Upper lobe of left lung (tissue), 6 donors: ENCODE measurements around the gene TNK2. TPM values are rescaled to one million over a fixed set of nuclear protein-coding genes. Genes with fewer than 3 reads are reported as not detected.

Source experiments
- ATAC-seq, 2 donors: fragments of 200-7000 bp; cut with Tn5 transposase; one replicate each; pipeline ENCODE4 v1.9.1; 2022; ENCODE audit warnings: mild to moderate bottlenecking in 2 of 2, moderate library complexity in 2 of 2; ENCODE audit not compliant: low FRiP score in 2 of 2
- DNase-seq, 2 donors: peaks; one replicate each; pipeline ENCODE4 v3.0.0-alpha.2; 2019 to 2020
- H3K27ac ChIP-seq, 4 donors: fragments of 200-600 bp; sonication (generic); one replicate each; pipeline ENCODE4 v1.5.1; 2016 to 2019
- H3K27me3 ChIP-seq, 4 donors: fragments of 200-600 bp; sonication (generic); one replicate each; pipeline ENCODE4 v1.5.1; 2017 to 2019
- H3K36me3 ChIP-seq, 4 donors: fragments of 200-600 bp; sonication (generic); one replicate each; pipeline ENCODE4 v1.5.1; 2016 to 2019
- H3K4me1 ChIP-seq, 4 donors: fragments of 200-600 bp; sonication (generic); one replicate each; pipeline ENCODE4 v1.5.1; 2018 to 2019
- H3K4me3 ChIP-seq, 4 donors: fragments of 200-600 bp; sonication (generic); one replicate each; pipeline ENCODE4 v1.5.1; 2017 to 2019; ENCODE audit warnings: mild to moderate bottlenecking in 2 of 4, moderate library complexity in 1 of 4
- H3K9me3 ChIP-seq, 4 donors: fragments of 200-600 bp; sonication (generic); one replicate each; pipeline ENCODE4 v1.5.1; 2018 to 2019
- CTCF ChIP-seq, 6 experiments: fragments of 450-650 bp in 4 of 6; fragments of 200-600 bp in 2 of 6; sonication (generic) in 2 of 6; IDR thresholded peaks; one replicate each; pipeline ENCODE4 v1.5.1; 2016 to 2019; ENCODE audit warnings: antibody characterized with exemption in 6 of 6
- EP300 ChIP-seq, 4 donors: sonication (generic); formaldehyde crosslinking; IDR thresholded peaks; one replicate each; pipeline ENCODE4 v1.5.1; 2017; ENCODE audit warnings: antibody characterized with exemption in 4 of 4, control low read depth in 2 of 4
- POLR2A ChIP-seq, 4 donors: fragments of 450-650 bp; IDR thresholded peaks; one replicate each; pipeline ENCODE4 v1.5.1; 2016 to 2017; ENCODE audit warnings: antibody characterized with exemption in 4 of 4, mild to moderate bottlenecking in 2 of 4
- POLR2AphosphoS5 ChIP-seq, 2 donors: sonication (generic); formaldehyde crosslinking; IDR thresholded peaks; one replicate each; pipeline ENCODE4 v1.5.1; 2017; ENCODE audit warnings: antibody characterized with exemption in 2 of 2
- WGBS, 2 donors: methylation state at CpG; one replicate each; pipeline ENCODE4 v1.1.5; 2017 to 2018; 5-methylcytosine and 5-hydroxymethylcytosine counted together
- total RNA-seq, 6 donors: library from RNA; depleted of rRNA in 4 of 6; stranded (reverse); fragments of >200 nt in 4 of 6; gene quantifications; one replicate each; pipeline versions ENCODE4 v1.1.0 to v1.2.1, GENCODE V29; 2016 to 2021
- donor health status: DM: no; HTN: no; CAD: no; lungs with moderate emphysema.
- donor health status: DM: no; HTN: yes; CAD: no; lungs with severe emphysema.

Gene TNK2
- total RNA-seq, 6 donors from 2014 or later, result 18.7 to 171 (median 70.1) TPM

GRCh38 chr3:195892105-195893043 is 16.0 kb downstream of the TNK2 start:
- peak; percentile 3 to 82 for ATAC-seq
- peaks cover 48 to 63% (median 59%) of the 10 kb centered on the region in 4 donors for H3K4me1 ChIP-seq
- TF ChIP-seq CTCF (IDR thresholded peaks at IDR 0.05) (peak in 1 of 6 experiments; percentile 42), EP300 (IDR thresholded peaks at IDR 0.05) (no peak)
- WGBS, 2 donors, result 31 to 41% methylated on average over 13 to 34 of the region's 35 CpGs
- peak overlapping the region in 3 of 4 donors; percentile 16 to 45 (median 37) for H3K4me3 ChIP-seq
- H3K9me3 ChIP-seq, result no peaks in the 10 kb centered on the region
- H3K27ac ChIP-seq, result peak overlapping the region; percentile 47 to 74 (median 66)
- peaks cover 0 to 5% (median 0%) of the 10 kb centered on the region in 4 donors for H3K36me3 ChIP-seq
- no peaks in the 10 kb centered on the region for H3K27me3 ChIP-seq
- peak; percentile 62 to 81 for DNase-seq

- no peak for TF ChIP-seq POLR2A (IDR thresholded peaks at IDR 0.05)
- no peak for TF ChIP-seq EP300 (IDR thresholded peaks at IDR 0.05)
- Histone ChIP-seq H3K4me3 (peak overlapping the region in 2 of 4 donors; percentile 37 to 45), H3K27me3 (no peaks in the 10 kb centered on the region), H3K9me3 (no peaks in the 10 kb centered on the region), H3K36me3 (peaks cover 0 to 5% (median under 1%) of the 10 kb centered on the region in 4 donors), H3K27ac (peak overlapping the region in 2 of 4 donors; percentile 74), H3K4me1 (peaks cover 44 to 59% (median 50%) of the 10 kb centered on the region in 4 donors)
- no peak for ATAC-seq
- DNase-seq, result no peak
- 59 to 83% methylated on average over 12 to 17 of the region's 19 CpGs for WGBS, 2 donors
Observed at GRCh38 chr3:195891431-195892104, 16.8 kb downstream of the TNK2 start.

- peaks cover 31 to 56% (median 47%) of the 10 kb centered on the region in 4 donors for H3K4me1 ChIP-seq
- no peaks in the 10 kb centered on the region for H3K27me3 ChIP-seq
- H3K9me3 ChIP-seq, result no peaks in the 10 kb centered on the region
- TF ChIP-seq POLR2AphosphoS5 (IDR thresholded peaks at IDR 0.05) (no peak), POLR2A (IDR thresholded peaks at IDR 0.05) (no peak), CTCF (IDR thresholded peaks at IDR 0.05) (no peak), EP300 (IDR thresholded peaks at IDR 0.05) (no peak)
- H3K36me3 ChIP-seq, result peaks cover 0 to 9% (median 1%) of the 10 kb centered on the region in 4 donors
- WGBS, 2 donors, result 76 to 100% methylated on average over 1 to 8 of the region's 8 CpGs
- DNase-seq (peak in 1 of 2 donors; percentile 59), ATAC-seq (no peak)
- H3K27ac ChIP-seq, result no peak overlapping the region
- H3K4me3 ChIP-seq, result no peak overlapping the region
Observed at GRCh38 chr3:195889870-195890295, 18.5 kb downstream of the TNK2 start.

- DNase-seq (no peak), ATAC-seq (no peak)
- Histone ChIP-seq H3K27me3 (no peaks in the 10 kb centered on the region), H3K27ac (no peak overlapping the region), H3K36me3 (peaks cover 0 to 16% (median 6%) of the 10 kb centered on the region in 4 donors), H3K4me3 (no peak overlapping the region), H3K4me1 (peaks cover 29 to 54% (median 44%) of the 10 kb centered on the region in 4 donors), H3K9me3 (no peaks in the 10 kb centered on the region)
- TF ChIP-seq CTCF (IDR thresholded peaks at IDR 0.05) (no peak), POLR2AphosphoS5 (IDR thresholded peaks at IDR 0.05) (no peak), POLR2A (IDR thresholded peaks at IDR 0.05) (no peak), EP300 (IDR thresholded peaks at IDR 0.05) (no peak)
- 88 to 93% methylated on average over 20 to 26 of the region's 26 CpGs for WGBS, 2 donors
Observed at GRCh38 chr3:195888981-195889869, 19.1 kb downstream of the TNK2 start.
